Trophoblast cell (in vitro differentiated cells and primary cell): ENCODE measurements around the gene C2CD4C.

Experiments used
- DNase-seq, 2 donors: peaks; one replicate each; pipeline ENCODE4 v3.0.0-alpha.2; 2016
- H2AFZ ChIP-seq: 2 replicates; pipeline ENCODE4 v1.6.1; 2013; ENCODE audit warnings: low read length, moderate library complexity, mild to moderate bottlenecking; ENCODE audit not compliant: insufficient read depth, poor library complexity
- H2AK5ac ChIP-seq: 2 replicates; pipeline ENCODE4 v1.6.1; 2013; ENCODE audit warnings: mild to moderate bottlenecking, low read length
- H2BK120ac ChIP-seq: 2 replicates; pipeline ENCODE4 v1.6.1; 2013; ENCODE audit warnings: low read length, mild to moderate bottlenecking, moderate library complexity; ENCODE audit not compliant: insufficient read depth, poor library complexity
- H2BK12ac ChIP-seq: 2 replicates; pipeline ENCODE4 v1.6.1; 2013; ENCODE audit warnings: mild to moderate bottlenecking, low read length, moderate library complexity
- H2BK5ac ChIP-seq: 2 replicates; pipeline ENCODE4 v1.6.1; 2013; ENCODE audit warnings: low read length, low read depth, moderate library complexity, mild to moderate bottlenecking; ENCODE audit not compliant: poor library complexity
- H3K14ac ChIP-seq: 2 replicates; pipeline ENCODE4 v1.6.1; 2013; ENCODE audit warnings: mild to moderate bottlenecking, low read length
- H3K18ac ChIP-seq: 2 replicates; pipeline ENCODE4 v1.6.1; 2013; ENCODE audit warnings: mild to moderate bottlenecking, low read length
- H3K23ac ChIP-seq: 2 replicates; pipeline ENCODE4 v1.6.1; 2013; ENCODE audit warnings: low read length
- H3K27ac ChIP-seq: 2 replicates; pipeline ENCODE4 v1.5.1; 2013; ENCODE audit warnings: low read depth, mild to moderate bottlenecking, inconsistent platforms, low read length, moderate library complexity
- H3K27me3 ChIP-seq: 2 replicates; pipeline ENCODE4 v1.6.1; 2013; ENCODE audit warnings: inconsistent platforms, mild to moderate bottlenecking, low read length, moderate library complexity; ENCODE audit not compliant: insufficient read depth
- H3K36me3 ChIP-seq, 2 experiments: 1 replicate in 1 of 2; 2 replicates in 1 of 2; pipeline ENCODE4 v1.6.1; 2013; ENCODE audit warnings: low read length in 2 of 2, mild to moderate bottlenecking in 2 of 2, moderate library complexity in 1 of 2; ENCODE audit not compliant: insufficient read depth in 2 of 2, control insufficient read depth in 1 of 2
- H3K4ac ChIP-seq: 2 replicates; pipeline ENCODE4 v1.6.1; 2013; ENCODE audit warnings: low read depth, mild to moderate bottlenecking, low read length, moderate library complexity
- H3K4me1 ChIP-seq, 2 experiments: 1 replicate in 1 of 2; 2 replicates in 1 of 2; pipeline ENCODE4 v1.6.1; 2013; ENCODE audit warnings: low read length in 2 of 2, mild to moderate bottlenecking in 2 of 2, moderate library complexity in 1 of 2; ENCODE audit not compliant: insufficient read depth in 2 of 2, control insufficient read depth in 1 of 2
- H3K4me2 ChIP-seq: 2 replicates; pipeline ENCODE4 v1.6.1; 2013; ENCODE audit warnings: inconsistent platforms, mild to moderate bottlenecking, low read length, moderate library complexity
- H3K4me3 ChIP-seq: 2 replicates; pipeline ENCODE4 v1.5.1; 2013; ENCODE audit warnings: mild to moderate bottlenecking, low read depth, low read length, inconsistent platforms
- H3K79me1 ChIP-seq: one replicate; pipeline ENCODE4 v1.6.1; 2013; ENCODE audit warnings: low read length
- H3K79me2 ChIP-seq: 2 replicates; pipeline ENCODE4 v1.6.1; 2013; ENCODE audit warnings: low read length, mild to moderate bottlenecking; ENCODE audit not compliant: control insufficient read depth, insufficient read depth, poor library complexity
- H3K9ac ChIP-seq: 2 replicates; pipeline ENCODE4 v1.6.1; 2013; ENCODE audit warnings: mild to moderate bottlenecking, low read length
- H3K9me3 ChIP-seq: 2 replicates; pipeline ENCODE4 v1.6.1; 2013; ENCODE audit warnings: low read depth, mild to moderate bottlenecking, control low read depth, inconsistent platforms, low read length; ENCODE audit not compliant: insufficient read depth
- H4K12ac ChIP-seq: 2 replicates; pipeline ENCODE4 v1.6.1; 2013; ENCODE audit warnings: low read depth, mild to moderate bottlenecking, low read length, moderate library complexity
- H4K8ac ChIP-seq: 2 replicates; pipeline ENCODE4 v1.6.1; 2013; ENCODE audit warnings: low read depth, mild to moderate bottlenecking, low read length, moderate library complexity
- H4K91ac ChIP-seq: one replicate; pipeline ENCODE4 v1.6.1; 2013; ENCODE audit warnings: low read depth, mild to moderate bottlenecking, low read length, moderate library complexity
- WGBS: extraction: QIAGEN DNeasy Blood & Tissue Kit; methylation state at CpG from one replicate; pipeline ENCODE4 v1.1.7; 2013; ENCODE audit warnings: missing lambda C conversion rate; ENCODE audit not compliant: insufficient read length, insufficient coverage; ENCODE audit errors: extremely low coverage; 5-methylcytosine and 5-hydroxymethylcytosine counted together

The C2CD4C gene

GRCh38 chr19:371501-372168 is 37.3 kb downstream of the C2CD4C start:
- H2AK5ac ChIP-seq: no peak overlapping the region
- H3K18ac ChIP-seq: no peak overlapping the region
- H2BK12ac ChIP-seq: no peak overlapping the region
- no peak overlapping the region for H3K4me3 ChIP-seq
- no peak overlapping the region for H3K4ac ChIP-seq
- no peak overlapping the region for H4K8ac ChIP-seq
- H3K79me2 ChIP-seq: no peaks in the 10 kb centered on the region
- no peak overlapping the region for H3K4me2 ChIP-seq
- peaks cover 0 to 2% of the 10 kb centered on the region in 2 experiments for H3K4me1 ChIP-seq
- H3K27me3 ChIP-seq: no peaks in the 10 kb centered on the region
- no peak overlapping the region for H4K91ac ChIP-seq
- no CpG with 5 or more reads among the region's 17 CpGs for WGBS
- no peak overlapping the region for H2AFZ ChIP-seq
- no peaks in the 10 kb centered on the region for H3K36me3 ChIP-seq
- no peaks in the 10 kb centered on the region for H3K79me1 ChIP-seq
- no peak overlapping the region for H3K23ac ChIP-seq
- no peak overlapping the region for H3K27ac ChIP-seq
- no peak overlapping the region for H3K14ac ChIP-seq
- H2BK120ac ChIP-seq: no peak overlapping the region
- H4K12ac ChIP-seq: no peak overlapping the region
- no peak overlapping the region for H2BK5ac ChIP-seq
- no peak for DNase-seq
- H3K9ac ChIP-seq: no peak overlapping the region
- H3K9me3 ChIP-seq: peaks cover 3% of the 10 kb centered on the region

- H3K4me2 ChIP-seq: no peak overlapping the region
- DNase-seq: no peak
- no peak overlapping the region for H2AK5ac ChIP-seq
- no peak overlapping the region for H3K9ac ChIP-seq
- no peak overlapping the region for H3K4me3 ChIP-seq
- no peak overlapping the region for H3K23ac ChIP-seq
- H2BK120ac ChIP-seq: no peak overlapping the region
- WGBS: no CpG with 5 or more reads among the region's 43 CpGs
- H3K4ac ChIP-seq: no peak overlapping the region
- no peak overlapping the region for H4K12ac ChIP-seq
- no peak overlapping the region for H3K14ac ChIP-seq
- peaks cover 3% of the 10 kb centered on the region for H3K9me3 ChIP-seq
- no peaks in the 10 kb centered on the region for H3K36me3 ChIP-seq
- H3K27me3 ChIP-seq: no peaks in the 10 kb centered on the region
- H3K18ac ChIP-seq: no peak overlapping the region
- no peak overlapping the region for H2BK5ac ChIP-seq
- no peaks in the 10 kb centered on the region for H3K79me2 ChIP-seq
- no peak overlapping the region for H2AFZ ChIP-seq
- no peak overlapping the region for H4K8ac ChIP-seq
- H2BK12ac ChIP-seq: no peak overlapping the region
- H3K27ac ChIP-seq: no peak overlapping the region
- no peak overlapping the region for H4K91ac ChIP-seq
- H3K4me1 ChIP-seq: peaks cover 0 to 2% of the 10 kb centered on the region in 2 experiments
- no peaks in the 10 kb centered on the region for H3K79me1 ChIP-seq
Measured at GRCh38 chr19:370641-371330, 38.2 kb downstream of the C2CD4C start.

GRCh38 chr19:369876-370275 is 39.1 kb downstream of the C2CD4C start:
- no peak overlapping the region for H3K27ac ChIP-seq
- H3K4me1 ChIP-seq: peaks cover 0 to 2% of the 10 kb centered on the region in 2 experiments
- H2AK5ac ChIP-seq: no peak overlapping the region
- H2BK12ac ChIP-seq: no peak overlapping the region
- no peaks in the 10 kb centered on the region for H3K36me3 ChIP-seq
- no peaks in the 10 kb centered on the region for H3K27me3 ChIP-seq
- H3K9ac ChIP-seq: no peak overlapping the region
- no peaks in the 10 kb centered on the region for H3K79me1 ChIP-seq
- no peak overlapping the region for H3K4ac ChIP-seq
- no peak overlapping the region for H2BK5ac ChIP-seq
- H3K14ac ChIP-seq: no peak overlapping the region
- no peak overlapping the region for H2BK120ac ChIP-seq
- no peak overlapping the region for H4K91ac ChIP-seq
- H3K4me3 ChIP-seq: no peak overlapping the region
- no peak overlapping the region for H4K12ac ChIP-seq
- H3K4me2 ChIP-seq: no peak overlapping the region
- H3K9me3 ChIP-seq: peaks cover 3% of the 10 kb centered on the region
- no peak overlapping the region for H3K23ac ChIP-seq
- no peak overlapping the region for H2AFZ ChIP-seq
- DNase-seq: no peak
- no peak overlapping the region for H4K8ac ChIP-seq
- H3K79me2 ChIP-seq: no peaks in the 10 kb centered on the region
- H3K18ac ChIP-seq: no peak overlapping the region
- no CpG with 5 or more reads among the region's 14 CpGs for WGBS

GRCh38 chr19:369256-369655 is 39.7 kb downstream of the C2CD4C start:
- no peak overlapping the region for H3K27ac ChIP-seq
- peaks cover 0 to 2% of the 10 kb centered on the region in 2 experiments for H3K4me1 ChIP-seq
- H3K4me2 ChIP-seq: no peak overlapping the region
- no peak overlapping the region for H3K4ac ChIP-seq
- H3K79me2 ChIP-seq: no peaks in the 10 kb centered on the region
- peaks cover 4% of the 10 kb centered on the region for H3K9me3 ChIP-seq
- no peak overlapping the region for H3K18ac ChIP-seq
- no CpG with 5 or more reads among the region's 13 CpGs for WGBS
- H3K27me3 ChIP-seq: no peaks in the 10 kb centered on the region
- no peak overlapping the region for H3K14ac ChIP-seq
- DNase-seq: no peak
- H4K91ac ChIP-seq: no peak overlapping the region
- H4K12ac ChIP-seq: no peak overlapping the region
- no peak overlapping the region for H2BK12ac ChIP-seq
- H2AK5ac ChIP-seq: no peak overlapping the region
- H2AFZ ChIP-seq: no peak overlapping the region
- H3K4me3 ChIP-seq: no peak overlapping the region
- H4K8ac ChIP-seq: no peak overlapping the region
- no peaks in the 10 kb centered on the region for H3K36me3 ChIP-seq
- H2BK5ac ChIP-seq: no peak overlapping the region
- H3K9ac ChIP-seq: no peak overlapping the region
- H2BK120ac ChIP-seq: no peak overlapping the region
- H3K23ac ChIP-seq: no peak overlapping the region
- H3K79me1 ChIP-seq: no peaks in the 10 kb centered on the region
